Glomerular visceral epithelial cell (primary cell): ENCODE data around the gene RER1.

Source experiments
- DNase-seq: peaks from one replicate; pipeline ENCODE4 v3.0.0-alpha.2; 2016; ENCODE audit errors: extremely low spot score

RER1 gene

DNA sequence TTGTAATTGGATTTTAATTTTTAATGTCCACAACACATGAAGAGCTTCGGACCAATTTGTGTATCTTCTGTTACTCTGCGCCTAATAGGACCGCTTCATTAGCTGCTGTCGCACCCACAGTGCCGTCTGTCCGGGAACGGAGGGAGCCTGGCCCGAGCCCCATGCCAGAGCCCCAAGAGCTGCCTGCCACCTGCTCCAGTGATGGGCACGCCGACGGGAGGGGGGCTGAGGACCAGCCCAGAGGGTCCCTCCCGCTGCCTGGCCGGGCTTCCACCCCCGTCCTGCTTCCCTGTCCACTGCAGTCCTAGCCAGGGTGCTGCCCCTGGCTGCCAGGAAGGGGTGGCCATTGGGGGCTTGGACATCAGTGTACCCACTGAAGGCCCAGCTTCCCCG is 54.2 kb downstream of the RER1 start:
- DNase-seq: no peak

DNA sequence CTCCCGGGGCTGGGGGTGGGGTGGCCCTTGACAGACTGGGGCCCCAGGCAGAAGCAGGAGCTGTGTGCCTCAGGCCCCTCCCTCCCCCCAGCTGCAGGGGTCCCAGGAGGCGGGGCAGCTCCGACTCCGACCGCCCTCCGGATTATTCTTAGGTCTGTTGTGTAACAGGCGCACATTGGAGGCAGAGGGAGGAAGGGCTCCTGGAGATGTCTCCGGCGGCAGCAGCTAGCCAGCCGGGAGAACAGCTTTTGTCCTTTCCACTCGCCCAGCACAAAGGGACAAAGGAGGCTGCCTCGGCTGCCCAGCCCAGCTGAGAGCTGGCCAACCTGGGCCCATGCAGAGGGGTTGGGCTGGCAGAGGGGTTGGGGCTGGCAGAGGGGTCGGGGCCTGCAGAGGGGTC is 54.8 kb downstream of the RER1 start:
- DNase-seq: no peak

DNA sequence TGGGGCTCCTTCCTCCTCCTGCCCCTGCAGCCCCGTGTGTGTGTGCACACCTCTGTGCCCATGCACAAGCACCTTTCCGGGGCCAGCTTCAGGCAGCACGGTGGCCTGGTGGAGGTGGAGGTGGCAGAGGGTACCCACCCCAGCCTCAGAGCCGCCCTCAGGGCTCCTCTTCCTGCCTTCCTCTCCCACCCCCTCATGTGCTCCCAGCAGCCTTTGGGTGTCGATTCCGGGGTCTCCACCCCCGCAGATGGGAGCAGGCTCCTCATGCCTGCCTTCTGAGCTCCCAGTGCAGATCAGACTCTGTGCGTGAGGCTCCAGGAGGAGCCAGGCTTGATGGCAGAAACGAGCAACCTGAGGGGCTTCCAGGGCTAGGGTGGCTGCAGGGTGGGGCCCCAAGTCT is 55.2 kb downstream of the RER1 start:
- no peak for DNase-seq

DNA sequence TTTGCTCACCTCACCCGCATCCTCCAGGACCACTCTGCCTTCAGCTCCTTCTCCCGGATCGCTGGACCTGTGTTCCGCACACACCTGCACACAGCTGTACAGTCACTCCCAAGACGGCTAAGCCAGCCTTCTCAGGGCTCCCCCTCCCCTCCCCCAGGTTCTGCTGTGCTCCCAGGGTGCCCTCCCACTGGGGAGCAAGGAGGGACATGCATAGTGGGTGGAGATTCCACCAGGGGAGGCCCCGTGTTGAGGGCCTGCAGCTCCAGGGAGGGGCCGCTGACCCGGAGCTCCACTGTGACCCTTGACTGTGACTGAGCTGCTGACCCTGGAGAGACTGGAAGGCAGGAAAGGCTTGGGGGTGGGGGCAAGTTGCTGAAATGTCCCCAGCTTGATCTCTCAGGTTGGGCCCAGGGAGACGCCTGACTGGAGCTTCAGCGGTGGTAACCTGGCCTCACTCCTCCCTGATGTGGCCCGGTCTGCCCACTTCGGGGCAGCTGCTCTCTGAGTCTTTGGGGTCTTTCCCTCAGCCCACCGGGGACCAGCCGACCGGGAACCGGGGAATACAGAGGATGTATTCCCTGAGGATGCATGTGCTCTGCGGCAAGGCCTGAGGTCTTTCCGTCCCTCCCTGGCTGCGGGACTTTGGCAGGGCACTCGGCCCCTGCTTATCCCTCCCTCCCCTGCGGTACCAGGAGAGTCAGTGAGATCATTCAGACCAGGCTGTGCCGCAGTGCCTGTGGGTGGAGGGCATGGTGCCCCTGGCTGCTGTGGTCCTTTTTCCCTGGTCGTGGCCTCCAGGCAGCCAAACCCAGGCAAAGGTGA is 55.8 kb downstream of the RER1 start:
- DNase-seq: no peak

DNA sequence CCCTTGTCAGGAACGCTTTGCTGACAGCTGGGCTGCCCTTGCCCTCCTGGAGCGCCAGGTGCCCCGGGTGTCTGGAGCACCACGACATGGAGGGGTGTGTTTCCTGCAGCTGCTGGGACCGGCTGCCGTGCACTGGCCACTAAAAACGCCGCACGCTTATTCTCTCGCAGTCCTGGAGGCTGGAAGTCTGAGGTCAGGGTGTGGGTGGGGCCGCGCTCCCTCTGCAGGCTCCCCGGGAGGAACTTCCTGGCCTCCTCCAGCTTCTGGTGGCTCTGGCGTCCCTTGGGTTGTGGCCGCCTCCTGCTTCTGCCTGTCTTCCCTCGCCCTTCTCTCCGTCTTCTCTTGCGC is 56.4 kb downstream of the RER1 start:
- DNase-seq: no peak

DNA sequence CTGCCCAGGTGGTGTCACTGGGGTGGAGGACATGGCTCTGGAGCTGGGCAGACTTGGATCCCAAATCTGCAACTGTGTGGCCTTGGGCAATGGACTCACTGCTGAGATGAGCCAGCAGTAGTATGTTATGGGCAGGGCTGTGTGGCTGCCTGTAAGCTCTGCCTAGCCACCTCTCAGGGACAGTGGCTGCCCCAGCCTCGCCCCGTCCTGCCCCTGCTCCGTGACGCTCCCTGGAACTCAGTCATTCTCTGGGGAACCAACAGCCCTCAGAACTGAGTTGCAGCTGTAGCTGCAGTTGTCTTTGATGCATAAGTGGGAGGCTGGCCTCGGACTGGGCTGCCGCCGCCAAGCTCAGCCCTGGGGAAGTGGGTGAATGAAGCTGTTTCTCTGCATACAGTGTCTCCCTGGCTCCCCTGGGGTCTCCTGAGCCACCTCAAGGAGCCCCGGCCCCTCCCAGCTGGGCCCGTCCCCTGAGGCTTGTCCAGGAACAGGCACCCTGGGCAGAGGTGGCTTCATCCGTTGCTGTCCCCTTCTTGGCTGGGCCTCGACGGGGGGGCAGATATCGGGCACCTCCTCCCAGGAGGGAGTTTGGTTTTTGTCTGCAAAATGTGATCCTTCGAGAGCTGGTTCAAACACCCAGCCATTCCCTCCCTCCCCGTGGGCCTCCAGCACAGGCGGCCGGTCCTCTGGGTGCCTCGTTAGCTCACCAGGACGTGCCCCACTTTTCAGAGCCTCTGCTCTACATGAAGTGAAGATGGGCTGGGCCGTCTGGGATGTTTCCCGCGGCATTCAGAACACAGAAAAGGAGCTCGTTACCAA is 58.2 kb downstream of the RER1 start:
- no peak for DNase-seq

DNA sequence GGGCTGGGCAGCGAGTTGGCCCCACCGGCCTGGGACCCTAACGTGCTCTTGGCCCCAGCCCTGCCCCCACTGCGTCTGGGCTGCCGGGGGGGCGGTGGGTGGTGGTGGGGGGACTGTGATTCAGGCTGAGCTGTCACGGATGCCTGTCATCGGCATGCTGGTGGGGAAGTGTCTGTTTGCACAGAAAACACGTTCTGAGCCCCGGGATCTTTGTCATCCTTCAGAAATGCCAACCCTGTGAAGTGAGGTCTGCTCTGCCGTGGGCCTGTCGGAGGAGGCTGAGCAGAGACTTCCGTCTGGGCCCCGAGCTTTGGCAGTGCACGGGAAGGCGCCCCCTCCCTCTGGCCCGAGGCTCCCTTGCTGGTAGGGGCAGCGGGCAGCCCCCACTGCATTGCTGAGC is 60.1 kb downstream of the RER1 start:
- peak; percentile 94 for DNase-seq

DNA sequence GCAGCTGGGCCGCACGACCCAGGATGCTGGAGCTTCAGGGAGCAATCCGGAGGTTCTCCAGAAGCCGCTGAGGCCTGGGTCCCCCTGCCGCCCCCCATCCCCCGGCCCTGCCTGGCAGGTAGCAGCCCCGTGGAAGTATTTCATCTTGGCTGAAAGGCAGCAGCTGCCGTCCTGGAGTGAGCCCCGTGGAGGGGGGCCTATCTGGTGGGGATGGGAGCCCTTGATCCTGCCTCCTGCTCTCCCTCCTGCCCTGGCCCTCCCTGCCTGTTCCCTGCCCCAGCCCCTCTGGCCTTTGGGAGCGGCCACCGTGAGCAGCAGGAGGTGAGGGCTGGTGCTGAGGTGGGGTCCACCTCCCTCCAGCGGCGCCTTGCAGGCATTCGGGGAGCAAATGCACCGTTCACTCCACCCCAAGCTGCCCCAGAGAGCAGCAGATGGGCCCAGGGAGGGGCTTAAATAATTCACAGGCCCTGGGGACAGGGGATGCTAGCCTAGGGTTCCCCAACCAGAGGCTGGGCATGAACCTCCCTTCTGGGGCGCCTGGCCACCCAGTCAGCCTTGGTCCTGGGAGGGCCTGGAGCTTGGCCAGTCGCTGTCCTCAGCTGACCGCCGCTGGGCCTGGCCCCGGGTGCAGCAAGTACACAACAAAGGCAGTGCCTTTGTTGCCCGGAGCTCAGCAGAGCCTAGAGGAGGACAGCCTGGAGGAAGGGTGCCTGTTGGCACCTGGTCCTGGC is 60.7 kb downstream of the RER1 start:
- DNase-seq: peak; percentile 37

DNA sequence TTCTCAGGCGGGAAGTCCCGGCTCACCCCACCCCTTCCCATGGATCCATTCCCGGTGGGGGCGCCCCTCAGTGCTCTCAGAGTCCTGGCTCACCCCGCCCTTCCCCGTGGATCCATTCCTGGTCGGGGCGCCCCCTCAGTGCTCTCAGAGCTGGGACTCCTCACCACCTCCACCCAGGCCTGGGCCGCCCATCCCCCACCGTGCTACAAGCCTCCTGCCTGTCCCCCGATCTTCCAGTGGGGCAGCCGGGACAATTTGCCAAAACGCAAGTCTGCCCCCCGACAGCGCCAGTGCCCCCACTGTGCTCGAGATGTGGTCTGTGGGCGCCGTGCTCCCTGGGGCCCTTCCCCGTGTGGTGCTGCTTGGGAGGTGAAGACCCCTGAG is 61.3 kb downstream of the RER1 start:
- DNase-seq: no peak

DNA sequence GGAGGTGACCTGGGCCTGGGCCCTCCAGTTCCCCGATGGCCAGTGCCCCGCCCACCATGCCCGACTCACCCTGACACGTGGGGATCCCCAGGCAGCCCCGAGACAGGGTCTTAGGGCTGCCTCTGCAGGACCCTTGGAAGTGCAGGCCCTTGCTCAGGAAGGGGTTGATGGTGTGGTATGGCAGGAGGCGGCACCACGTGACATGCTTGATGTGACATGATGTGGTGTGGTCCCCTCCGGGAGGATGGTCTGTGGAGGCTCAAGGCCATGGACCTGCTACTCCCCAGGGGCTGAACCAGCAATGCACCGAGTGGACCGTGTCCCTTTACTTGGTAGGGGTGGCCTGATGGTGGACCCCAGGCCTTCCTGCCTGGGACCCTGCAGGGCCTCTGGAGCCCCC is 62.6 kb downstream of the RER1 start:
- no peak for DNase-seq
